CD14-positive monocyte (primary cell): ENCODE measurements around the gene FAM98C. TPM values are rescaled to one million over a fixed set of nuclear protein-coding genes. Genes with fewer than 3 reads are reported as not detected.

Experiments
- DNase-seq, 3 donors: peaks; one replicate each; pipeline ENCODE4 v3.0.0-alpha.2; 2011 to 2022
- H2AFZ ChIP-seq: 2 replicates; pipeline ENCODE4 v1.6.0; 2012; ENCODE audit warnings: mild to moderate bottlenecking, low read depth, low read length, inconsistent platforms; ENCODE audit not compliant: insufficient read depth, poor library complexity, severe bottlenecking
- H3K27ac ChIP-seq, 2 donors: 1 replicate in 1 of 2; 2 replicates in 1 of 2; pipeline ENCODE4 v1.5.1; 2012 to 2013; ENCODE audit warnings: low read length in 2 of 2, control low read depth in 1 of 2, inconsistent platforms in 1 of 2, low read depth in 1 of 2, mild to moderate bottlenecking in 1 of 2
- H3K27me3 ChIP-seq, 2 donors: one replicate each; pipeline versions ENCODE4 v1.6.0 to v1.6.1; 2011 to 2013; ENCODE audit warnings: low read length in 2 of 2; ENCODE audit not compliant: control insufficient read depth in 2 of 2, insufficient read depth in 2 of 2
- H3K36me3 ChIP-seq, 2 donors: replicated peaks in 1 of 2; 1 replicate in 1 of 2; 2 replicates in 1 of 2; pipeline versions ENCODE4 v1.5.1 to v1.6.1; 2012 to 2013; ENCODE audit warnings: low read length in 2 of 2, control low read depth in 1 of 2, inconsistent platforms in 1 of 2, mild to moderate bottlenecking in 1 of 2; ENCODE audit not compliant: insufficient read depth in 2 of 2, control insufficient read depth in 1 of 2
- H3K4me1 ChIP-seq, 2 donors: 1 replicate in 1 of 2; 2 replicates in 1 of 2; pipeline versions ENCODE4 v1.5.1 to v1.6.1; 2012 to 2013; ENCODE audit warnings: low read length in 2 of 2, control low read depth in 1 of 2, inconsistent platforms in 1 of 2, mild to moderate bottlenecking in 1 of 2, moderate library complexity in 1 of 2; ENCODE audit not compliant: insufficient read depth in 2 of 2, control insufficient read depth in 1 of 2
- H3K4me2 ChIP-seq: replicated peaks from 2 replicates; pipeline ENCODE3; 2012; ENCODE audit warnings: low read length, moderate library complexity, mild to moderate bottlenecking; ENCODE audit not compliant: poor library complexity, severe bottlenecking; ENCODE audit errors: extremely low read depth
- H3K4me3 ChIP-seq, 3 experiments: fragments of 200-600 bp in 1 of 3; sonication (generic) in 1 of 3; replicated peaks in 1 of 3; 1 replicate in 2 of 3; 2 replicates in 1 of 3; pipeline ENCODE4 v1.5.1; 2011 to 2013; ENCODE audit warnings: low read length in 3 of 3, mild to moderate bottlenecking in 3 of 3, control low read depth in 2 of 3, low read depth in 2 of 3, inconsistent platforms in 1 of 3, moderate library complexity in 1 of 3
- H3K79me2 ChIP-seq: 2 replicates; pipeline ENCODE4 v1.6.0; 2012; ENCODE audit warnings: mild to moderate bottlenecking, control low read depth, inconsistent platforms, low read length, moderate library complexity; ENCODE audit not compliant: insufficient read depth
- H3K9ac ChIP-seq: 2 replicates; pipeline ENCODE4 v1.6.0; 2017; ENCODE audit warnings: low read length, mild to moderate bottlenecking; ENCODE audit not compliant: insufficient read depth, poor library complexity, severe bottlenecking
- H3K9me3 ChIP-seq, 2 donors: replicated peaks in 1 of 2; 1 replicate in 1 of 2; 2 replicates in 1 of 2; pipeline versions ENCODE4 v1.5.1 to v1.6.1; 2012 to 2013; ENCODE audit warnings: low read length in 2 of 2, control low read depth in 1 of 2; ENCODE audit not compliant: control insufficient read depth in 1 of 2, insufficient read depth in 1 of 2
- H4K20me1 ChIP-seq: 2 replicates; pipeline ENCODE4 v1.6.0; 2012; ENCODE audit warnings: mild to moderate bottlenecking, low read length, control low read depth, moderate library complexity; ENCODE audit not compliant: insufficient read depth
- H3K27ac Mint-ChIP-seq, 7 donors: one replicate each; pipeline ENCODE4 v1.8.0; 2020; ENCODE audit warnings: mild to moderate bottlenecking in 7 of 7, mixed read lengths in 7 of 7, moderate library complexity in 6 of 7, inconsistent platforms in 2 of 7
- H3K27me3 Mint-ChIP-seq, 3 donors: one replicate each; pipeline ENCODE4 v1.8.0; 2021 to 2022; ENCODE audit warnings: low read depth in 3 of 3, mild to moderate bottlenecking in 3 of 3, mixed read lengths in 3 of 3, moderate library complexity in 3 of 3, inconsistent platforms in 1 of 3
- H3K36me3 Mint-ChIP-seq, 2 donors: one replicate each; pipeline ENCODE4 v1.8.0; 2020; ENCODE audit warnings: mixed read lengths in 2 of 2, inconsistent platforms in 1 of 2, mild to moderate bottlenecking in 1 of 2
- H3K4me1 Mint-ChIP-seq: one replicate; pipeline ENCODE4 v1.8.0; 2020; ENCODE audit warnings: mild to moderate bottlenecking, mixed read lengths
- H3K4me3 Mint-ChIP-seq, 2 donors: one replicate each; pipeline ENCODE4 v1.8.0; 2020; ENCODE audit warnings: mild to moderate bottlenecking in 2 of 2, mixed read lengths in 2 of 2, moderate library complexity in 1 of 2
- H3K9me3 Mint-ChIP-seq, 7 donors: one replicate each; pipeline ENCODE4 v1.8.0; 2020 to 2022; ENCODE audit warnings: mixed read lengths in 7 of 7, mild to moderate bottlenecking in 6 of 7, moderate library complexity in 6 of 7, inconsistent platforms in 2 of 7
- WGBS: methylation state at CpG from one replicate; pipeline ENCODE4 v1.1.5; 2013; ENCODE audit warnings: missing lambda C conversion rate; ENCODE audit not compliant: insufficient coverage; 5-methylcytosine and 5-hydroxymethylcytosine counted together
- intact Hi-C, 2 donors: fragments of 100-400 bp; cut with micrococcal nuclease; formaldehyde crosslinking; loops; one replicate each; pipeline versions ENCODE4 v1.15.0 to v1.15.1; 2023
- polyA plus RNA-seq, 3 donors: library from polyadenylated mRNA; depleted of rRNA in 1 of 3; unstranded in 2 of 3; stranded (reverse) in 1 of 3; fragments of 300-500 nt in 2 of 3; fragments of >200 nt in 1 of 3; fragmentation: Illumina TruSeq in 2 of 3; gene quantifications; 1 replicate in 2 of 3; 2 replicates in 1 of 3; pipeline ENCODE4 v1.2.3, GENCODE V29; 2012 to 2021
- TF ChIP-seq, protein P1 (sequence below): fragments of 200-600 bp; IDR thresholded peaks from one replicate; pipeline ENCODE4 v1.8.0; 2022; ENCODE audit warnings: antibody characterized with exemption, mild to moderate bottlenecking

The FAM98C gene
- polyA plus RNA-seq, 3 donors, result 8.5 to 41.0 (median 12.6) TPM

DNA sequence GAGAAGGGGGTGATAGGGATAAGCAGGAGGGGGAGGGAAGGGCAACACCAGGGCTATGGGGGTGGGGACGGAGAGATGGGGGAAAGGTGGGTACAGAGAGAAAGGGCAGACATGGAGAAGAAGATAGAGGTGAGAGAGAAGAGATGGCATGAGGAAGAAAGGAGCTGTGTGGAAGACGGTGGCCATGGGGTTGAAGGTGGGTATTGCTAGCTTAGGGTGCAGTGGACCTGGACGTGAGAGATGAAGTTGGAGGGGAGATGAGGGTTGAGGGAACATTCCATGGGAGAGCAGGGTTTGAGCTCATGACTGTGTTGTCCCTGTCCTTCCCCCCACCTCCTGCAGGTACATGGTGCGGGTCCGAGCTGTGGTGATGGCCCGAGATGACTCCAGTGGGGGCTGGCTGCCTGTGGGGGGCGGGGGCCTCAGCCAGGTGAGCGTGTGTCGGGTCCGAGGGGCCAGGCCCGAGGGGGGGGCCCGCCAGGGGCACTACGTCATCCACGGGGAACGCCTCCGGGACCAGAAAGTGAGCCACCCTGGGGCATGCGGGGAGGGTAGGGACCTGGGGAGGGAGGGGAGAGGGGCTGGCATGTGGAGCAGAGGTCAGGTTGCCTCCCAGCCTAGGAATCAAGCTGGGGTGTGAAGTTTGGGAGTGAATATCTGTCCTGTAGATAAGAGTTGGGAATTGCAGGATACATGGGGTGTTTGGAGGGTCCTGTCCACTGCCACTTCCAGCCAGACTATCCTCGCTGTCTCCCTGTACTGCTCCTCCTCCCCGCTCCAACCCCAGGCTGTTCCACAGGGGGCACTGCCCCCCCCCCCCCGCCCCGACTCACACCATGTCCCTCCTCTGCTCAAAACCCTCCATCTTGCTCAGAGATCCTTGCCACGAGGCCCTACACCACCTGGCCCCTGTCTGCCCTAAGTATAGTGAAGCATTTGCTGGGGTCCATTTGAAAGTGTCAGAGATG is 12.7 kb upstream of the FAM98C start:
- no peaks in the 10 kb centered on the region for H3K79me2 ChIP-seq
- no peak overlapping the region for H3K4me3 ChIP-seq
- intact Hi-C loops, result no loop called here
- peaks cover 10% of the 10 kb centered on the region for H4K20me1 ChIP-seq
- H2AFZ ChIP-seq, result no peak overlapping the region
- peaks cover 0 to 15% (median 5%) of the 10 kb centered on the region in 7 donors for H3K9me3 Mint-ChIP-seq
- no peaks in the 10 kb centered on the region for H3K36me3 ChIP-seq
- DNase-seq, result no peak
- peaks cover 2 to 7% of the 10 kb centered on the region in 2 donors for H3K36me3 Mint-ChIP-seq
- TF ChIP-seq, protein P1, sequence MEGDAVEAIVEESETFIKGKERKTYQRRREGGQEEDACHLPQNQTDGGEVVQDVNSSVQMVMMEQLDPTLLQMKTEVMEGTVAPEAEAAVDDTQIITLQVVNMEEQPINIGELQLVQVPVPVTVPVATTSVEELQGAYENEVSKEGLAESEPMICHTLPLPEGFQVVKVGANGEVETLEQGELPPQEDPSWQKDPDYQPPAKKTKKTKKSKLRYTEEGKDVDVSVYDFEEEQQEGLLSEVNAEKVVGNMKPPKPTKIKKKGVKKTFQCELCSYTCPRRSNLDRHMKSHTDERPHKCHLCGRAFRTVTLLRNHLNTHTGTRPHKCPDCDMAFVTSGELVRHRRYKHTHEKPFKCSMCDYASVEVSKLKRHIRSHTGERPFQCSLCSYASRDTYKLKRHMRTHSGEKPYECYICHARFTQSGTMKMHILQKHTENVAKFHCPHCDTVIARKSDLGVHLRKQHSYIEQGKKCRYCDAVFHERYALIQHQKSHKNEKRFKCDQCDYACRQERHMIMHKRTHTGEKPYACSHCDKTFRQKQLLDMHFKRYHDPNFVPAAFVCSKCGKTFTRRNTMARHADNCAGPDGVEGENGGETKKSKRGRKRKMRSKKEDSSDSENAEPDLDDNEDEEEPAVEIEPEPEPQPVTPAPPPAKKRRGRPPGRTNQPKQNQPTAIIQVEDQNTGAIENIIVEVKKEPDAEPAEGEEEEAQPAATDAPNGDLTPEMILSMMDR, result no peak
- peaks cover 32 to 38% of the 10 kb centered on the region in 2 donors for H3K4me1 ChIP-seq
- no peak overlapping the region for H3K4me2 ChIP-seq
- peaks cover 46 to 94% of the 10 kb centered on the region in 2 donors for H3K27me3 ChIP-seq
- H3K4me1 Mint-ChIP-seq, result peaks cover 27% of the 10 kb centered on the region
- H3K4me3 Mint-ChIP-seq, result peak overlapping the region in 1 of 2 donors; percentile 67
- WGBS, result 31% methylated on average over 16 of the region's 22 CpGs
- H3K9me3 ChIP-seq, result peaks cover 0 to 13% of the 10 kb centered on the region in 2 donors
- H3K27ac Mint-ChIP-seq, result peak overlapping the region in 1 of 7 donors; percentile 15
- peaks cover 68 to 94% (median 82%) of the 10 kb centered on the region in 3 donors for H3K27me3 Mint-ChIP-seq
- no peak overlapping the region for H3K9ac ChIP-seq
- no peak overlapping the region for H3K27ac ChIP-seq

DNA sequence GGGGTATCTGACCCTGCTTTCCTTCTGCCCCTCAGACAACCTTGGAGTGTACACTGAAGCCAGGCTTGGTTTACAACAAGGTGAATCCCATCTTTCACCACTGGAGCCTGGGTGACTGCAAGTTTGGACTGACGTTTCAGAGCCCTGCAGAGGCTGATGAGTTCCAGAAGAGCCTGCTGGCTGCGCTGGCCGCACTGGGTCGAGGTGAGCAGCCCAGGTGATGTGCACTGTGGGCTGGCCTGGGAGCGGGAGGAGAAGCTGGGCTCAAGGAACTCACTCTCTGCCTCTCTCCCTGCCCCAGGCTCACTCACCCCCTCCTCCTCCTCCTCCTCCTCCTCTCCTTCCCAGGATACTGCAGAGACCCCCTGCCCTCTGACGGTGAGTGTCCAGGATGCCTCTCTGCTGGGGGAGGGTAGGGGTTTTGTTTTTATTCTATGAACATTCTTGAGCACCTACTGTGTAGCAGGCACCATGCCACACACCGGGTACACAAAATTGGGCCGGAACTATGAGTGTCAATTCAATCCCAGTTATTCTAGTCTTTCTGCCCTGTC is 10.9 kb upstream of the FAM98C start:
- 90% methylated on average over 7 of the region's 8 CpGs for WGBS
- no peak overlapping the region for H2AFZ ChIP-seq
- H3K4me1 ChIP-seq, result peaks cover 19 to 28% of the 10 kb centered on the region in 2 donors
- peaks cover 18% of the 10 kb centered on the region for H3K4me1 Mint-ChIP-seq
- peaks cover 76 to 91% (median 80%) of the 10 kb centered on the region in 3 donors for H3K27me3 Mint-ChIP-seq
- intact Hi-C loops, result no loop called here
- H3K36me3 ChIP-seq, result no peaks in the 10 kb centered on the region
- H3K79me2 ChIP-seq, result no peaks in the 10 kb centered on the region
- H3K4me2 ChIP-seq, result no peak overlapping the region
- H3K9me3 Mint-ChIP-seq, result peaks cover 0 to 15% (median 7%) of the 10 kb centered on the region in 7 donors
- no peaks in the 10 kb centered on the region for H4K20me1 ChIP-seq
- peak overlapping the region in 1 of 2 donors; percentile 59 for H3K4me3 Mint-ChIP-seq
- H3K36me3 Mint-ChIP-seq, result peaks cover 0 to 7% of the 10 kb centered on the region in 2 donors
- peaks cover 60 to 87% of the 10 kb centered on the region in 2 donors for H3K27me3 ChIP-seq
- H3K9ac ChIP-seq, result no peak overlapping the region
- DNase-seq, result no peak
- H3K9me3 ChIP-seq, result peaks cover 0 to 17% of the 10 kb centered on the region in 2 donors
- no peak overlapping the region for H3K27ac Mint-ChIP-seq
- TF ChIP-seq, protein P1, result no peak
- no peak overlapping the region for H3K27ac ChIP-seq
- no peak overlapping the region for H3K4me3 ChIP-seq
